Stimulated activated CD4-positive, alpha-beta T cell treated with anti-CD3 and anti-CD28 coated beads, Interleukin-2, amount 100 ng/mL, for 4 hours (primary cell): ENCODE measurements around the gene CDKN2B-AS1.

ENCODE experiments used
- DNase-seq: peaks from one replicate; pipeline ENCODE4 v3.0.0-alpha.2; 2020; ENCODE audit warnings: low read depth

CDKN2B-AS1 gene

GRCh38 chr9:21982861-21983560 lies 11.6 kb upstream of the CDKN2B-AS1 start:
- no peak for DNase-seq

GRCh38 chr9:21983561-21983935 lies 11.0 kb upstream of the CDKN2B-AS1 start:
- DNase-seq = no peak

GRCh38 chr9:21984101-21984500 lies 10.5 kb upstream of the CDKN2B-AS1 start:
- DNase-seq = no peak

- no peak for DNase-seq
Observed at GRCh38 chr9:21985964-21986667, 8.5 kb upstream of the CDKN2B-AS1 start.

DNA sequence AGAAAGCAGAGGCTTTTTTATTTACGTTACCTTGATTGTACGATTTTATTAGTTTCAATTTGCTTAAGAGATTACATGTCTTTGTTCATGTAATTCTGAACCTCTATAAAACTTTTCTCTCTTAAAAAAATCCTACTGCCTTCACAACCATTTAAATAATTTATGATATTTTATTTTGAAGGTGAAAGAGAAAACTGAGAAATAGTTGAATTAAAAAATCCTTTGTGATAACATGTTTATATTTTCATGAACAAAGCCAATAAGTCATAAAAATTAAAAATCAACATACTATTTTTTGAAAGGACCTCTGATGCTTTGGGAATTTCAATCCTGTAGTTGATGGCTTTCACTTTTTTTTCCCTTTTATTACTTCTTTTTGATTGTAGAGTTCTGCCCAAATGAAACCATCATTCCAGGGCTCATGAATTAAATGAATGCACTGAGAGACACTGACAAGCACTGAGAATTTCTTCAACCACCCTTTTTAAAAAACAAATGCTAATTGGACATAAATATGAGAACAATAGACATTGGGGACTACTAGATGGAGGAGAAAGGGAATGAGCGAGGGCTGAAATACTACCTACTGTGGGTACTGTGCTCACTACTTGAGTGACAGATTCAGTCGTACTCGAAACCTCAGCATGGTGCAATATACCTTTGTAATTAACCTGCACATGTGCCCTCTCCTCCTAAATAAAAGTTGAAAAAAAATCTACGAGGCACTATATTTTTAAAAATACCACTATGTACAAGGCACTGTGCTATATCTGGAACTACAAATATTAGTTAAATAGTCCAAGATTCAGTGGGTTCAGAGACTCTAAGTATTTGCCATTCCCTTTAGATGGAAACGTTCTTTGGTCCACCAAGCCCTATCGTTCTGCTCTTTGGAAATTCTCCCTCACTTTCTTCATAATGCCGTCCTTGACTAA lies 6.3 kb upstream of the CDKN2B-AS1 start:
- DNase-seq = no peak

DNA sequence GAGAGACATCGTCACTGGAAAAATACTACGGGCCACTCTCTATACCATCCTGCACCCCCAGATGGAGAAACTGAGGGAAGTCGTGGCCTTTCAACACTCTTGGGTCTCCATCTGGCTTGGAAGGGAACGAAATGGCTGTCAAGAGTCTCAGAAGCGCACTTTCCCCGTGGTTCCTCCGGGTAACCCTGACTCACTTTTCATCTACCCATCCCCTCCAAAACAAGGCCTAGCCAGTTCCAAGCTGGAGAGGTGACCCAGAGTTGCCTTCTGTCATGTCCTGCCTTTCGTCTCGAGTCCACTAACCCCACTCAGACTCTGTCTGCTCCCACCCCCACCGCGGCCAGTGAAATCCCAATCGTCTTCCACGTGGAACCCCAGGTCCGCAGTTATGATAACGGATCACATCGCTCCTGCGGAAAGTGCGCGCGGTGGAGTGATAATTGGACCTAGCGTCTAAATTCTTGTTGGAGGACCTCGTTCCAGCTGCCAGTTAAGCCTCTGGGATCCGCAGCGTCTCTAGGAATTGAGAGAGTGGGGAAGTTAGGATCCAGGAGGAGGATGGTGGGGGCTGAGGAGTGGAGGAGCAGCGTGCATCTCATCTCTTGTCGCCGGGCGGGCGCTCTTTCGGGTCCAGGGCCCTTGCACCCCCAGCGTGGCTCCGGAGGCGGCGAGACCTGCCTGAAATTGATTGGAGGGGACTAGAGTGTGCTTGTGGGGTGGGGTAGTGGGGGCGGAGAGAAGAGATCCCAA lies 5.0 kb upstream of the CDKN2B-AS1 start:
- no peak for DNase-seq

DNA sequence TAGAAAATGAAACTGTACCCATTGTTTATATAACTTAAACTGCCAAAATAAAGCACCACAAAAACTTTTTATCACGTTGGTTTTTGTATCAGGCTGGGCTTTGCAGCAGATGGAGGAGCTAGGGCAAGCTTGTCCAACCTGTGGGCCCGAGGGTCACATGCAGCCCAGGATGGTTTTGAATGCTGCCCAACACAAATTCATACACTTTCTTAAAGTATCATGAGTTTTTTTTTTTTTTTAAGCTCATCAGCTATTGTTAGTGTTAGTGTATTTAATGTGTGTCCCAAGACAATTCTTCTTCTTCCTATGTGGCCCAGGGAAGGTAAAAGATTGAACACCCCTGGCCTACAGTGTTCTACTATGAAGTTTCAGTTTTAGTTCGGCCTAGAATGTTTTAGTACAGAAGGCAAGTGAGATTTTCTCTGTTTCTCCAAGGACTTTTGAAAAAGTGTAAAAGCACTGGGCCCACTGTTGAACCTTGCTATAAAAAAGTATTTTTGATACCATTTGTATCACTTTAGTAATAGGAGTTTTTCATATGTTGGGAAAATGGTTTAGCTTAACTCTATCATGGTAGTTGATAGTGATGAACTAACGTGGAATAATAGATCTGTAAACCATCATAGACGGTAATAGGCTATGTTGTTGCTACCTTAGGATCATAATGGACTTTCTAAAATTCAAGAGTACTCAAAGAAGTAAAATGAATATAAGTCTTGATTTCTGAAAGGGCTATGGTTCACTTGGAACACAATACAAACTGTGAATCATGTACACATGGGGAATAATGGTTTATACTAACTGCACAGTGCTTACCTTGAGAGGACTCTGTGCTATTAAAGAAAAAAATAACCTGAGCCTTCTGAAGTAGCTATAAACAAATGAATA lies 3.3 kb upstream of the CDKN2B-AS1 start:
- DNase-seq = no peak

DNA sequence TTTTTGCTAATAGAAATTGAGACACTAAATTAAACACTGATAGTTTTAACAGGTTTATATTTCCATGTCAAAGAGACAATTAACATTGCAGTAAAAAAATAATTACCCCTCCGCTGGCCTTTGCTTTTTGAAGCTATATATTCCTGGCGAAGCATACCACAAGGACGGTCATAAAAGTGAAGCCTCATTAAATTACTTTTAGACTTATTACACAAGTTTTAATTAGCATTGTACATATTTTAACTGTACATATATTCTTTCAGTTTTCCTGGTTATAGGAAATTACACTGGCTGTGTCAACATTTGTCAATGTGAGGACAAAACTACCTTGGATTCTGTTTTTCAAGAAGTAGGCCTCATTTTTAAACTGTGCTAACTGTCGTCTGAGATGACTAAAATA lies 1.6 kb upstream of the CDKN2B-AS1 start:
- DNase-seq = no peak

- DNase-seq = no peak
Observed at GRCh38 chr9:21993893-21994555, 567 bp upstream of the CDKN2B-AS1 start, which contains the start of gene CDKN2A. Gene CDKN2A, minus strand, starts transcription at chr9:21994392.

GRCh38 chr9:21995006-21995665 lies 545 bp downstream of the CDKN2B-AS1 start:
- DNase-seq = peak; percentile 55

DNA sequence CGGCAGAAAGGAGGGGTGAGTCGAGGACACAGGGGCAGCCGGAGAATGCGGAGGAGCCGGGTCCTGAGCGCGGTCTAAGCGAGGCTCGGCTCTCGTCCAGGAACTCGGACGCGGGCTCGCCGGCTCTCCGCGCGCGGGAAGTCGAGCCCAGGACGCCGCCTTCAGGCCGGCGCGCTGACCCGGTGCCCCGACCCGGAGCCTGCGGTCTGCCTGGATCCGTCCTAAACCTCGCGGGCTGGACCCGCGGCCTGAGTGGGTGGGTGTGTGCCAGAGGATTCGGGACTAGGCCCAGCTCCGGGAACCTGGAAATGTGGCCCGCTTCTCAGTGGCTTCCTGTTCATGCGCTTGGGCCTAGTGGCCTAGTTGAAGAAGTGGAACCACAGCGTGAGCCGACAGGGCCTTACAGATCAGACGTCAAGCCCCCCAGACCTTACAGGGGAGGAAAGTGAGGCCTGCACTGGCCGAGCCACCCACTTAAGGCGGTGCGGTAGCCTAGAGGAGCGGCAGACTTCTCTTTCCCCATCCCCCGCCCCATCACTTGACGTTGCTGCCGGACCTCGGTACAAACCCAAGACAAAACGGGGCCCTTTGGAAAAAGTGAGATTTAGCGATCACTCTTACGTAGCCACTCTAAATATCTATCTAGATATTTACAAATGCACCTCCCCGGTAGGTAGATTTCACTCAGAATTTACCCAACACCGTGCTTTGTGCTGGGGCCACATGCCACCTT lies 1.2 kb downstream of the CDKN2B-AS1 start:
- DNase-seq = no peak

GRCh38 chr9:21996438-21996837 lies 1.8 kb downstream of the CDKN2B-AS1 start:
- no peak for DNase-seq

- DNase-seq = no peak
Observed at GRCh38 chr9:21996858-21997257, 2.3 kb downstream of the CDKN2B-AS1 start.

- no peak for DNase-seq
Observed at GRCh38 chr9:21997480-21997879, 2.9 kb downstream of the CDKN2B-AS1 start.

GRCh38 chr9:21998026-21998425 lies 3.4 kb downstream of the CDKN2B-AS1 start:
- DNase-seq = no peak

DNA sequence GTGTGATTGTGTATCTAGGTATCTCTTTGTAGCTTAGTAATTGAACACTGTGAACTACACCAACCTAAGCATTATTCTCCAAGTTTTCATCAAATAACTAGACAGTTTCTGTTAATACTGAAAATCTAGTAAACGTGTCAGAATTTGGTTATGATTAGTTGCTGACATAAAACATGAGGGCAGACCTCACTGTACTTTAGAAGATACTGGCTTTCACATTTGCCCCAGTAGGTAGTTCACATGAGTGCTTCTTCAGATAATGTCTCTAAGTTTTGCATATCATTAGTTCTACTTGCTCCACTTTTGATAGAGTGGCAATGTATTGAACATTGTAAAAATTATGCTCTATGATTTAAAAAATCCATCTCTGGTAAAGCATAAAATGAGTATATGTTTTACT lies 7.4 kb downstream of the CDKN2B-AS1 start:
- no peak for DNase-seq

GRCh38 chr9:22005021-22005701 lies 10.6 kb downstream of the CDKN2B-AS1 start:
- no peak for DNase-seq
